NCI-H748 treated with DMSO at 0.1 percent for 48 hours (cell line): ENCODE results near the gene RFFL.

Experiments
- DNase-seq: peaks from one replicate; lab custom pipeline; 2025; lab: John Stamatoyannopoulos, UW

The RFFL gene

DNA sequence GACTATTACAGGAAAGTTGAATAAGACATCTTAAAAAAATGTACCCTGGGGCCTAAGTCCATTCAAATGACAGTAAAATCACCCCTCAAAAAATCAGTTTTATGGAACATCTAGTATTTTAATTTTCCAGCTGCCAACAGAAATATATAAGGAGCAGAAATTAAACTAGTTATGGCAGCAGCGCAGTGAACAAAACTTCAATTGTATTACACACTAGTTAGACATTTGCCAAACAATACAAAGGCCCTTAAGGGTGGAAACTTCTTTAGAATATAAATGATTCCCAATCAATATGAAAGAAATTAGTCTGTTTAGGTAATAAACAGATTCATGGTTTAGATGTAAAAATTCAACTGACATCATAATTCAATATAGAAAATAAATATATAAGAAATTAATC lies 18.1 kb upstream of the RFFL start:
- DNase-seq = no peak

DNA sequence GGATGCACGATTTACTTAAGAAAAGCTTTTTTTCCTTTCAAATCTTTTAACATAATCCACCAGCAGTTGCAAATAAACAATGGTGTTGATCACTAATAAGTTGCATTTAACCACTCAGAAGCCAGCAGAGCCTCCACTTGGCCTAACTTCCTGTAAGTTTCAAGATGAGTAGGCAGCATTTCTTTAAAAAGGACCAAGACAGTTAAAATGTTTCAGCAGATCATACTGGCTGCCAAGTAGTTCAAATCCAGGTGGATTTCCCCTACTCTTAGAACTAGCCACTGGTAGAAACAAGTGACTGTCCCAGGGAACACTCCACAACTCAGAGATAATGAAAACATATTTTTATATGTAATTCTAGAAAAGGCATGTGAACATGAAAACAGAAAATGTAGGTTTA lies 17.0 kb upstream of the RFFL start:
- DNase-seq = no peak

DNA sequence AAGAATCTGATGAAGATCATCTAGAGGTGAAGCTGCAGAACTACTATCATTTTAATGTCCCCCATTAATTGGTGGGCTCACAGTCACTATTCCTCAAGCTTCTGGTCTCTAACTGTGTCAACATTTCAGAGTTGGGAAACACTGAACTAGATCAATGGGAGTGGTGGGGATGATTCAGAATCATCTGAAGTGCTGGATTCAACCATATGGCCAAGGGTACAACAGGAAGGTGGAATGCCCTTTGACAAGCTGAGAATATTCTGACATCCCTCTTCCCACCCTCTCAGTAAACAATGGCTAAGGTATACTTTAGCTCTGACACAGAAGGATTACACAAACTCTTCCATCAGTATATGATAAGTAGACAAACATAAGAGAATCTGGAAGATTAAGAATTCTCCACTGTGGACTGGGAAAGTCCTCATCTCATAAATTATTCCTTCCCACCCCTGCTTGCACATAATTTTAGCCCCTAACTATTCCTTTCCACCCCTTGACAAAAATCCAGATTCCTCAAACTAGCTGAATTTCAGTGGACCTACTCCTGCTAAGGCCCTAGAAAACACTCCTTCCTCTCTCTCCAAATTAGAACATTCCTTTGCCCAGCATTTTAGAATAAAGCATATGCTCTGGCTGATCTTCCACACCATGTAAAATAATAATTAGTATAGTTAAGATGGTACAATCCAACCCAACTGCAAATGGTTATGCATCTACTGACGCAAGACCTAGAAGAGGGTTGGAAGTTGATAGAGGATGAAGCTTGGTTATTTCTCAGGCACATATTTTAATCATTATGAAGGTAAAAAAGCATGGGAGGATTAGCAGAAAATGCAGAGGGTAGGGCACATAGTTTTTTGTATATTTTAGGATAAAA lies 16.3 kb upstream of the RFFL start:
- no peak for DNase-seq

DNA sequence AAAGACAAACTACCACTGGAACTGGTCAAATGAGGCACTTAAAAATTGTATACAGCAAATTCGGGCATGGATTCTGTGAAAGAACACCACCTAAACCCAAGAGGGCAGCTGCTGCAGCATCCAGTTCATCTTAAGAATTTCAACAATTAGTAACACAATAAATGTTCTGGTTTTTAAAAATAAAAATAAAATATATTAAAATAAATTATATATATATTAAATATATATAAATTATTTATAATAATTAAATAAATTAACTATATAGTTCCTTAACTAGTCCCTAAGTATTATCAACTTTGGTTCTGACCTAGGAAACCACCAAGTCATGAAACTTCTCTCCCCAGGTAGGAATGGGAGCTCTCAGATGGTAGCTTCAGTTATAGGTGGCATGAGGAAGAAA lies 13.4 kb upstream of the RFFL start:
- DNase-seq = no peak

DNA sequence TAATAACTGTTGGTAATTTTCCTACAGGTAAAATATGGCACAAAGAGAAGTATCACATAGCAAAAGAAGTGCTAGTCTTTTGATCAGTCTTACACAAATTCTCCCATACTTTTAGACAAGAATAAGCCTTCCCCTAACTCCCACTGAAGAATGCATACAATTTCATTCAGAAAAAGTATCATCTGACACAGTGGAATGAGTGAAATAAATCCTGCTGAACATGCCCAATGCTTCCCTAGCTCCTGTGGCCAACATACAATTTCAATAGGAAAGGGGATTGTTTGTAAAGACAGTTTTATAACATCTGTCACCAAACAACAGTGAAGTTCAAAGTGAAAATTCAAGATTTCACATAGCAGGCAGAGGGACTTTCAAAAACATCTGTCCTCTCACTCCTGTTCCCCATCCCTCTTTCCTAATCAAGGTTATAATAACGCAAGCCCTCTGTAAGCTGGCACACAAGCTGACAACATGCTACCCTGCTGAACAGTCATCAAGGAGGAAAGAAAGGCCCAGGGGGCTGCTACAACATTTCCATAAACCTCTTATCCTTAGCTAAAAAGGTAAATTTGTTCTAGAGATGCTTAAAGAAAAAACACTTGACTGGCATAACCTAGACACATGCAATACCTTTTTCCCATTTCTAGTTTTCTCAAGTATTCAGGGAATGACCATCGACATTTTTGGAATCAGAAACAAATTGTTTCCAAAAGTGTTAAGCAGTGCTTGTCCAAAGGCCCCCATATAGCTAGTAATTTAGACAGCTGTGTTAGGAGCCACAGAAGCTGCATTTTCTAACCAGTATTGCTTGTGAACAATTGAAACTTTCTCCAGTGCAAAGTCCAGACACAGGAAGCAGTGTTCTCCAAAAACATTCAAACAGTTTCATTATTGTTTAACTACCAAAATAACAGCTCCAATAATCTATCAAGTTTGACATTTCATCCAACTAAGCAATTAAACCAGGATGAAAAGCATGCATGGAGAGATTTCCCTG lies 11.5 kb upstream of the RFFL start:
- DNase-seq = no peak

DNA sequence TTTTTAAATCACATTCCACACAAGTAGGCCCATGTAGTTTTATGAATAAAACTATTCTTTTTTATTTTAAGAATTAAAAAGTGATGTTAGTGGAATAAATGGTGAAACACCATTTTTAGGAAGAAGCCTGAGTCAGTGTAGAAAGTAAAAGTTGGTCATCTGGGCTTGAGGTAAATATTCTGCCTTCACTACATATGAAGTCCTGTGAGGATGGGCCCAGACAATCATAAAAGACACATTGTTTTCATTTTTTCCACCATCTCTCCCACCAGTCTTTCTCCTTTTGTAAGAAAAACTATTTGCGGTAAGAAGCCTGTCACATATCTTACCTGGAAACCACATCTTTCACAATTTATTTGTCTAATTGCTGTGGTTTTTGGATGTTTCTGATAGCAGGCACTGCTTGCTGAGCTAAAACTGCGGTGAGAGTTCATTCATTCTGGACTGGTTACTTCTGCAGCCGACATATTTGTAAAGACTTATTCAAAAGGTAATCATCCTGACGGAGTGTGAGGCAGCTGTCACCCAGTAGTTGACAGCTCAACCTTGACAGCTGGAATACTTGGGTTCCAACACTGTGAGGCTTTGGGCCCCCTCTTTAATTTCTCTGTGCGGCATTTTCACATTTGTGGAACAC lies 10.6 kb upstream of the RFFL start:
- no peak for DNase-seq

DNA sequence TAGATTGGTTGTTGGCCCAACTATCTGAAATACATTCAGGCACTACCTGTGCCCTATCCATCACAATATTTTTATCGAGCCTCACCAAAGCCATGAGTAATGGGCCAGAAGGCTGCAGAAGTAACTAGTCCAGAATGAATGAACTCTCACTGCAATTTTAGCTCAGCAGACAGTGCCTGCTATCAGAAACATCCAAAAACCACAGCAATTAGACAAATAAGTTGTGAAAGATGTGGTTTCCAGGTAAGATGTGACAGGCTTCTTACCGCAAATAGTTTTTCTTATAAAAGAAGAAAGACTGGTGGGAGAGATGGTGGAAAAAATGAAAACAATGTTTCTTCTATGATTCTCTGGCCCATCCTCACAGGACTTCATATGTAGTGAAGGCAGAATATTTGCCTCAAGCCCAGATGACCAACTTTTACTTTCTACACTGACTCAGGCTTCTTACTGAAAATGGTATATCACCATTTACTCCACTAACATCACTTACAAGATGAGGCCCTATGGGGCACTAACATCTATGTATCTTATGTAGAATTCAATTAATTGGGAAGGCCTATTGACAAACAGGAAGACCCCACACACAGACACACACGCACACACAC lies 9.8 kb upstream of the RFFL start:
- DNase-seq = no peak

DNA sequence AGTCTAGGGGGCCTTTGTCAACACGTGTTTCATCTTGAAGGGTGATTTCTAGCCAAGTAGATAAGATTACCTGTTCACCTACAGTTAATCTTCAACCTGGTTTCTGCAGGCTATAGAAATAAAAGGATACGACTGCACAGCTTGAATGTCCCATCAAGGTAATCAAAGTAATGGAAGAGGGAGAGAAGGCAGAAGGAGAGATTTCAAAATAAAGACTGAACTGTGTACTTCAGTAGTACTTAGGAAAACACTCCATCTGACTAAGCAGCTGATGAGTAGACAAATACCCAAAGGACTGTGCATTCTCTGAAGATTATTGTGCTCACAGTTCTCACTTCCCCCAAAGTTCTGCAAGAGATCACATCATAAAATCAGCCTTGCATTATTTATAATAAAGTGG lies 5.8 kb upstream of the RFFL start:
- no peak for DNase-seq

DNA sequence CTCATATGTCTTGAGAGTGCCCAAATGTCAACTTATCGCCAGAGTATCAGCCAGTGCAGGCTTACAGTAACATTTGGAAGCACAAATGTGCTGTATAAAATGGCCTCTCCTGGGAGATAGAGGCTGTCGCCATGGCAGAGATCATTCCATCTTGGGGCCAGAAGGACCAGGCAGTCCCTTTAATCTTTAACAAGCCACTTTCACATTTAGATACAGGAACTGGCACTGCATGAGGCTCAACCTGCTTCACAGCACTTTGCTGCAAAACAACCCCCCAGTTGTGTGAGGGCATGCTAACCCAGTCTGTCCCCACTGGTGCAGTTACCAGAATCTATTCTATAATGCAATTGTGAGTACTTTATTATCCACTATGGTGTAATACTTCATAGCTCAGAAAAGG lies 4.7 kb upstream of the RFFL start:
- no peak for DNase-seq

DNA sequence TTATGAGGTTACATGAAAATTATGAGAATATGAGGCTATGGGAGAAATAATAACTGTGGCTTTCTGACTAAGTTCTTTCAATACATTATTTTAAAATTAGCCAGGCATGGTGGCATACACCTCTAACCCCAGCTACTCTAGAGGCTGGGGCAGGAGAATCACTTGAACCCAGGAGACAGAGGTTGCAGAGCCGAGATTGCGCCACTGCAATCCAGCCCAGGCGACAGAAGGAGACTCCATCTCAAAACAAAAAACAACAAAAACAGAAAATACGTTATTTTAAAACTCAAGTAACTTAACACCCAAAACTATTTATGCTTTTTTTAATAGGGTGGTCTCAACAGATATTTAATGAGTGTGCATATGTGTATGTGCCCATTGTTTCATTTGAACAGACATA lies 2.4 kb upstream of the RFFL start:
- no peak for DNase-seq

DNA sequence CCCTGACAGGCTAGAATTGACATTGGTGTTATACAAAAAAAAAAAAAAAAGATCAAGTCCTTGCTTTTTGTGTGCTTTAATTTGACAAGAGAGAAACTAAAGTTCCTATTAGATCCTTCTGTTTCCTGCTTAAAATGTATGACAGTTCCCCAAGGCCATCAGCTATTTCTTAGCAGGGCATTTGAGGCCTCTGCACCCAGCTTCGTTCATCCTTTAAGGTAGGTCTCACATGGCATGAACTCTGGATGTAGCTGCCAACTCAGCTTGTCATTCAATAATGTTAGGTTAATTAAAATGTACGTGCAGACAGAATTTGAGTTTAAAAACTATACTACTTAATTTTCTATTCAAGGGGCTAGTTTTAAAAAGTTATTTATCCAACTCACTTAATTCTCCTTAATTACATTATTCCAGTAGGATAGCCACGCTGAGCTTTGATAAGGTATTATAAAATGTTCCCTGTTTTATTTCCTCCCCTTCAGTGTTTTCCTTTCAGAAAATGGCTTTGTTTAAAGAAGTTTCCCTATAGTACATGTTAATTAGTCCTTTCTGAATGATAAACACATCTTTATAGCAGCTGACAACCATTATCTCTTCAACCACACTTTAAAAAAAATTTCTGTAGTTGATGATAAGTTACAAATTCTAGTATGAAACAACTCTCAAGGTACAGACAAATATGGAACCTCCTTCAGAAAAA lies 1.2 kb upstream of the RFFL start:
- no peak for DNase-seq

DNA sequence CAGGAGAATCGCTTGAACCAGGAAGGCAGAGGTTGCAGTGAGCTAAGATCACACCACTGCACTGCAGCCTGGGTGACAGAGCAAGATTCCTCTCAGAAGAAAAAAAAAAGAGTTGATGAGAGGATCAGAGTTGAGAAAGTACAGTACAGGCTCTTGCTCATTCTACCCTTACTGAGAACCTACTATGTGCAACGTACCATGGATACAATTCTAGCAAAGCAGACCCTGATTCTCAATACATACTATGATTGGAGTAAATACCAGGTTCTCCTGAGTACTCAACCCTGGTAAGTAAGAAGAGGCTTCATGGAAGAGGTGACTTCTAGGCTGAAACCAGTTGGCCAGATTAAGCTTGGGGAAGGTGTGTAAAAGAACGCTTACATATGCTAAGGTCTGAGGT lies 1.2 kb downstream of the RFFL start:
- no peak for DNase-seq

DNA sequence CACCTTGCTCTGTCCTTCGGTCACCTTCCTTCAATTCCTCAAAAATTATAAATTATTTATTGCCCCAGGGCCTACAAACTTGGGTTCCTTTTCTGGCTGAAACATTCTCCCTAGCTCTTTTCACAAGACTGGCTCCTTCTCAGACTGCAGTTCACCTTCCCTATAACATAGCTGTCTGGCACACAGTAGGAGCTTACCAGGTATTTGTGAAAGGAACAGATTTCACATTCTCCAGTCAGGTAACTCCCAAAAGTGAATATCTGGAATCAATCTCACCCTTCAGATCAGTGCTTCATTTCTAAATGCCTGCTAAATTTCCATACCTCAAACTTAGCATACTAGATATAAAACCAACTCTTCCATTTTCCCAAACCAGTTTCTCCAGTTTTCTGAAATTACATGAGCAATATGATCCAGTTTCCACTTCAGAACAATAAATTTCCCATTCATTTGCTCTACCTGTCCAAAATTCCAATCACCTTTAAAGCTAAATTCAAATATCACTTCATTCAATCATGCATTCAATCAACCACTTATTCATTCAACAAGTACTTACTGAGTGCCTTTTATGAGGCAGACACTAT lies 6.1 kb downstream of the RFFL start:
- no peak for DNase-seq

DNA sequence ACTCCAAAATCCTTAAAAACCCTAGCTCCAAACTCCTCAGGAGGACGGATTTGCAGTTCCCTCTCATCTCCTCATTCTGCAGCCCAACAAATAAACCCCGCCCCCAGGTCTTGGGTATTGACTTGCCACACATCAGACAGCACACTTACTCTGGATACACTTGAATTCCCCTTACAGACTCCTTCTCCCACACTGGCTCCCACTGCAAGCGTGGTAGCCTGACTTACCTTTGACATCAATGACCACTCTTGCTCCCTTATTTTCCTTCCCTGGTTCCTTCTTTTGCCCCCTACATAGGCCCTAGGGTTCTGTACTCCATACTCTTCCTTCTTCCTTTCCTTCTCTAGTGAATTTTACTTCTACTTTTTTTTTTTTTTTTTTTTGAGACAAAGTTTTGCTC lies 7.5 kb downstream of the RFFL start:
- DNase-seq = no peak

DNA sequence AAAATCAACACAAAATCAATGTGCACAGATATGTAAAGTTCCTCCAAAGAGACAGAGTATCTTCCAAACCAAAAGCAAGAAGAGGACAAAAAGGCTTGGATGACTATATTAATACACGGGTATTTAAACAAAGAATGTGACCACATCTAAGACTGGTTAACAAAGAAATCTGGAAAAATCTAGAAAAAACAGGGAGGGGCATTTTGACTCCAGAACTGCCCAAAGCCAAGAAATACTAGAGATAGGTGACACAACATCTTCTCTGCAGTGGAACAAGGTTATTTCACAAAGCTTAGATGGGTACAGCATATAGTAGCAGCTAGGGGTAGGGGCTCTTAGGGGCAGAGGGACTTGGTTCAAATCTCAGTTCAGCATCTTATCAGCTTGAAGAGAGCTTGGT lies 10.3 kb downstream of the RFFL start:
- no peak for DNase-seq

DNA sequence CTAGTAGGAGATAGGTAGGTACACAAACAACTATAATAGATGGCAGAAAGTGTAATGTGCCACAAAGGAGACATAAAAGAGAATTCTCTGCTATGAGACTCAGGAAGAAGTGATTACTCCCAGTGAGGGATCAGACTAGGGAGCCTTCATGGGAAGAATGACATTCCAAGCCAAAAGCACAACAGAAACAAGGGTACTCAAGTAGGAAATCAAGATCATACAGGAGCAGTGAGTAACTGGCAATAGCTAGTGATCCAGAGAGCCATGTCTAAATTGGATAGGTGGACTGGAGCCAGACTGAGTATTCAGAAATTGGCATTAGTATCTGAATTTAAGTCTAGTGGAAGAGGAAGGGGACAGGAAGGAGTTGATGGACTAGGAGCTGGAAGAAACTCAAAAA lies 10.7 kb downstream of the RFFL start:
- no peak for DNase-seq

DNA sequence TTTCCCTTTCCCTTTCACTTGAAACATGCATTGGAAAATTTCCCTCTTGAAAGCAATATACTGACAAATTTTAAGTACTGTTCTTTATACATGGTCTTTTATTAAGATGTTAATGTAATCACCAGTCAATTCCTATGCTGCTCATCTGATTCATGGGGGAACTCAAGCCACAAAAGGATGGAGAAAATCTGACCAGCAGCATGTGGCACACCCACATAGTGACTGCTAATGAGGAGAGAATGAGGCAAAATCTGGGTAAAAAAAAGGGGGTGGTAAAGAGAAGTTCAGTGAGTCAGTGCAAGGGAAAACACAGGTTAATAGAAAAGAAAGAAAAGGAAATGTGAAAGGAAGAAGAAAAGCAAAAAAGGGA lies 11.3 kb downstream of the RFFL start:
- DNase-seq = no peak

DNA sequence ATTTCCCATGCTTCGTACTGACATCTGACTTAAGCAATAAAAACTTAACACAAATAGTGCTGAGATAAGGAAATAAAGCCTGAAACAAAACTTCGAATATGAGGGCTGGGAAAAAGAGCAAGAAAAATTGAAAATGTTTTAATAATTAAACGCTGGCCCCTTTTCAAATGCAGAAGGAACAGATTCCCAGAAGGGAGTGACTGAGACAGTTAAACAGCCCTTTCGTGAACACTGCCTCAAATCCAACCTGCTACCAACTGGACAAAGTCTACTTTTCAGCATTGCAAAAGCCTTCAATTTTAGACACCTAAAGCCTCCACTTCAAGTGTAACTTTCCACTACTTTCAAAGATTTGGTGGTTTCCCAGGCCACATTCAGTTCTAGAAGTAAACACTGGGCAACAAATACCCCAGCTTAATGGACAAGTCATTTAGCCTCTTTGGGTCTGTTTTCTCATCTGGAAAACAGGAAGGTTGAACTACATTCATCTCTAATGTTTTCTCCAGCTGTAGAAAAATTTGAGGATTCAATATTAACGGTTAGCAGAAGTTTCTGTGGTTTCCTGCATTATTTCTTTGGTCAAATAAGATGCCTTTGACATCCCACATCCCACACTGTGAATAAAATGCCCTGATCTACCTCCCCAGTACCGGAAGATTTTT lies 11.8 kb downstream of the RFFL start:
- no peak for DNase-seq

DNA sequence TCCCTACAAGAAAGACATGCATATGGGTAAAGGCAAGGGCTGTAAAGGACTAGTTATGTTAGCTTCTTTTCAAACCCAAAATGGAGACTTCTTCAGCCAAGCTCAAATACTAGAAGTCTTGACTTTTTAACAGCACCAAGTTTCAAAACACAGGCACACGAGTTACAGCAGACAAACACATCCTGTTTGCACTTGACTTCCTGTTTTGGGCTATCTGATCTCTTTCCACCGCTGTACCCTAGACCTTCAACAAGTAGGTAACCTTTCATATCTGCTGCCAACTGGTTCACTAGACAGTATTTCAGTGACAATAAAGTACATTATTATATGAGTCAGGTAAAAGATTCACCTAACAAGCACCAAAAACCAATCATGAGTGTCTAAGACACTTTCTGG lies 12.3 kb downstream of the RFFL start:
- DNase-seq = no peak

DNA sequence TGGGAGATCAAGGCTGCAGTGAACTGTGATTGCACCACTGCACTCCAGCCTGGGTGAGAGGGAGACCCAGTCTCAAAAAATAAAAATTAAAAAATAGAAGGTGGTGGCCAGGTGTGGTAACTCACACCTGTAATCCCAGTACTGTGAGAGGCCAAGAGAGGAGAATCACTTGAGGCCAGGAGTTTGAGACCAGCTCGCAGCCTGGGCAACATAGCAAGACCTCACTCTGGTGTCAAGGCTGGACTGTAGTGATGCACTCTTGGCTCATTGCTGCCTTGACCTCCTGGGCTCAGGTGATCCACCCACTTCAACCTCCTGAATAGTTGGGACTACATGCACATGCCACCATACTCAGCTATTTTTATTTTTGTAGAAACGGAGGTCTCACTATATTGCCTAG lies 13.3 kb downstream of the RFFL start:
- no peak for DNase-seq
